ENCODE measurements around the gene ARMC8.

ARMC8 gene

DNA sequence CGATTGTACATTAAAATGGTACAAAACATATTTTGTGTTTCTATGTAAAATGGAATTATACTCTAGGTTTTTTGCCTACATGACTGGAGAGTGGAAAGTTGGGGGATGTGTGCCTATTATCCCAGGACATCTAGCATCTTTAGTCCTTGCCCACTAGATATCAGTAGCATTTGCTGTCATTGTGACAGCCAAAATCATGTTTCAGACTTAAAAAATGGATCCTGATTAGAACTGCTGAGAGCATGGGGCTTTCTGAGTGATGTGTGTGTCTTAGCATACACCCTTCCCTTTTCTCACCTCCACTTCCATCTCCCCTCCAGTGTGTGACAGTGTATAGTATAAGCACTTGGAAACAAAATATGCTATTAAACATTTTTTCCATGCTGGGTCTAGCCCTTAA is 13.3 kb downstream of the ARMC8 start:
- no peak for DNase-seq

DNA sequence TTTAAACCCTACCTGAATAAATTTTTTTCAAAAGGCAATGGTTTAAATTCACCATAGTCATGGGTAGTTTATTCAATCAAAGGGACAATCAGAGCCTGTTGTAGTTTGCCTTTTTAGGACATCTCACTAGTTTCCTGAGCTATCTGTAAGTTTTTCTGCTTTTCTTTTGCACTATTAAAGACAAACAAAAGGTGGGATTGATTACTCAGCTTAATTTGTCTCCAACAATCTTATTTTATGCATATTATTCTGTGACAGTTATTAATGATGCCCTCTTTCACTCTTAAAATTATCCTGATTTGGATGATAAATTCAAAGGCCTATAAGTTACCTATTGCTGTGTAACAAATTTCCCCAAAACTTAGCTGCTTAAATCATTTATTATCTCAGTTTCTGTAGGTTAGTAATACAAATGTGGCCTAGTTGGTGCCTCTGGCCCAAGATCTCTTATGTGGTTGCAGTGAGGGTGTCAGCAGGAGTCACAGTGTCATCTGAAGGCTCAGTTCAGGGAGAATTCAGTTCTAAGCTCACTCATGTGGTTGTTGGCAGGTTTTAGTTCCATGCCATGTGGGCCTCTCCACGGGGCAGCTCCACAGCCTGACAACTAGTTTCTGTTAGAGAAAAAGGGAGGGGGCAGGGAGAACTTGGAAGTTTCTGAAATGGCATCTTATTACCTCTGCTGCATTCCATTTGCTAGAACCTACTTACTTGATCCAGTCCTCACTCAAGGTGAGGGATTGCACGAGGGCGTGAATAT is 16.0 kb downstream of the ARMC8 start:
- no peak for DNase-seq

DNA sequence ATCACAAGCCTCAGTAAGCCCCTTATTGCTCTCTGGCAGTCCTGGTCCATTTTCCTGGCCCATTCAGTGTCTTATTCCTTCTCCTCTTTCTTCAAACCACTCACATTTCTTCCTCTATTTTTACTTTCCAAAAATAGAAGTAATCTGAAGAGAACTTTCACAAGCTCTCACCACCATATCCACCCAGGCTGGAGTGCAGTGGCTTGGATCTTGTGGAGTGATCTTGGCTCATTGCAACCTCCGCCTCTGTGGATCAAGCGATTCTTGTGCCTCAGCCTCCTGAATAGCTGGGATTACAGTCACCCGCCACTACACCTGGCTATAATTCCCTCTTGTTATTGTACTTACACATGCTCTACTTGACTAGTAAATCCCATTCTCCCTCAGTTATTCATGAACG is 16.8 kb downstream of the ARMC8 start:
- DNase-seq = no peak

DNA sequence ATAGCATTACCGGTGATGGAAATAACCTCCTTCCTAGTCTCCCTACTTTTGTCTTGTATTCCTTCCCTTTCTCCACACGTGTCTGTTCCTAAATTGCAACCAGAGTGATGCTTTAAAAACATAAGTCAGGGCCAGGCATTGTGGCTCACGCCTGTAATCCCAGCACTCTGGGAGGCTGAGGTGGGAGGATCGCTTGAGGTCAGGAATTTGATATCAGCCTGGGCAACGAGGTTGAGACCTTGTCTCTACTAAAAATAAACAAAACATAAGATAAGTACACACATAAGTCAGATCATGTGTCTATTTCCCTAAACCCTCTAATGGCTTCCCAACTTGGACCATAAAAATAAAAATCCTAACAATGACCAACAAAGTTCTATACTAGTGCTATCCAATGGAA is 18.4 kb downstream of the ARMC8 start:
- DNase-seq = no peak

DNA sequence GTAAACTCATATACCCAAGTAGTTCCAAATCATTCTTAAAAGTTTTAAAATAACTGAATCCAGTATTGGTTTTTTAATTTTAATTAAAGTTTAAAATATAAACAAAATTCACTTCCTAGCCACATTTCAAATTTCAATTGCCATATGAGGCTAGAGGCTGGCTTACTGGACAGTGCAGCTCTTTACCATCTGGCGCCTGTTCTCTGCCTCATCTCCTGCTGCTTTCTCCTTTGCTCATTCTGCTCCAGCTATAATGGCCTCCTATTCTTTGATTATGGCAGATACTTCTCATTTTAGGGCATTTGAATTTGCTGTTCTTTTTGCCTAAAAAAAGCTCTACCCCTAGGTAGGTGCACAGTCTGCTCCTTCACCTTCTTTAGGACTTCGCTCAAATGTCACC is 19.1 kb downstream of the ARMC8 start:
- no peak for DNase-seq

DNA sequence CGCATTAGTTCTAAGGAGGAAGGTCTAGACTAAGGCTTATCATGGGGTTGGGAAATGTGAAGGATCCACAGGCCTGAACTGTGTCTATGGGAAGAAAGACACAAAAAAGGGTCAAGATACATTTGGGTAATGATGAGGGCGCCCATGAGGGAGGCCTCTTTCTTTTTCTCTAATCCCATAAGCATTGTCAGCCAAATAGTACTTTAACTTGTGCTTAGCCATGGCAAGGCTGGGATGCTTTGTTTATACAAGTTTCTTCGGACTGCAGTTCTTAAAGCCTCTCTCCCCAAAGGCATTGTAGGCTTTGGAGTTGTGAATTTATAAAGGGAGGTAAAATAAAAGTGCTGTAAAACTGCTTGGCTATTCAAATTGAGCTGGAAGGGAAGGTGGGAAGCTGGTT is 23.4 kb downstream of the ARMC8 start:
- no peak for DNase-seq

DNA sequence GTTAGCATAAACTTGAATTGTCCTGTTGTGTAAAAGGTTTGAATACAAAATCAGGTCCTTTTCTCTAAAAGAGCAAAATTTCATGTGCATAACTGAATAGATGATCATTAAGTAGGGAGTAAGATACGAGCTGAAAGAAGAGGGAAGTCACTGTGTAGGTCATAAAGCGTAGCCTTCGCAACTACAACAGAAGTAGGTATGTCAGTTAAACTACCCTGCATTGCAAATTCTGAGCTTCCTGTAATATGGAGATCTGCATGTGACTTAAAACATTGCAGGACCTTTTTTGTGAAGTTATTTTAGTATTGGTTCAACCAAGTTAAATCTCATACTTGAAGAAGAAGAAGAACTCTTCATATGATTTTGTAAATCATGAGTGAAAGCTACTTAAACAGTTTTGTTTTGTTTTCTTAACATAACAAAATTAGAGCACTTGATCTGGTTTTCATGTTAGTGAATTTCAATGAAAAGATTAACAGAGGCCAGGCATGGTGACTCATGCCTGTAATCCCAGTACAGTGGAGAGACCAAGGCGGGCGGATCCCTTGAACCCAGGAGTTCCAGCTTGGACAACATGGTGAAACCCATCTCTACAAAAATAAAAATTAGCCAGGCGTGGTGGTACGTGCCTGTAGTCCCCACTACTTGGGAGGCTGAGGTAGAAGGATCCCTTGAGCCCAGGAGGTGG is 26.4 kb downstream of the ARMC8 start:
- DNase-seq = no peak

DNA sequence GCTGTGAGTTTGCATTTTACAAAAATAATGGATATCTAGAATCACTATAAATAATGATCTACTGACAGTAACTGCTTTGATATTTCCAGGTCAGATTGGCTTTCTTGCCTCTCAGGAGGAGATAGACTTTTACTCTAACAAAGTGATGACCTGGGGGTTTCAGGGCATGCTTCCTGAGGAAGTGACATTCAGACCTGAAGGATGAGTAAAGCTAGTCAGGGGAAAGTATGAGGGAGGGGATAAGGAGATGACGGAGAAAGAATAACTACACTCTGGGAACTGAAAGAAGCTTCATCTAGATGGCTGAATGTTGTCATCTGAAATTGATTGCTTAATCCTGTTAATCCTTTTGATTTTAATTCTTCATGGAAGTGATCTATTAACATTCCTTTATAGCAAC is 32.2 kb downstream of the ARMC8 start:
- peak in 1 of 5 donors; percentile 5 for DNase-seq

DNA sequence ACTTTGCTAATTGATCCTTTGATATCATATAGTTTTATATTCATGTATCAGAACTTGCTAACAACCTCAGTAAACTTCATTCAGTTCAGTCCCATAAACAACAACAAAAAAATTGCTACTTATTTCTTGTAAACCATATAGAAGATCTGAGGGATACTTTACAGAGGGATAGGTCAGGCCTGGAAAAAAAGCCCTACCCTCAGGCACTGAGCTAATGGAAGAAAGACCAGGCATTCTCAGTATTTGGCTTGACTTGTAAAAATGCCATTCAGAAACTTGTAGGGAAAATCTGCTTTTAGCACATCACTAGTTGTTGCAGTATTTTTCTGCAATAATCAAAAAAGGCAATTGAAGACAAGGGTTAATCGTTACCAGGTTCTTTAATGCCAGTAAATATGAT is 33.1 kb downstream of the ARMC8 start:
- DNase-seq = no peak

DNA sequence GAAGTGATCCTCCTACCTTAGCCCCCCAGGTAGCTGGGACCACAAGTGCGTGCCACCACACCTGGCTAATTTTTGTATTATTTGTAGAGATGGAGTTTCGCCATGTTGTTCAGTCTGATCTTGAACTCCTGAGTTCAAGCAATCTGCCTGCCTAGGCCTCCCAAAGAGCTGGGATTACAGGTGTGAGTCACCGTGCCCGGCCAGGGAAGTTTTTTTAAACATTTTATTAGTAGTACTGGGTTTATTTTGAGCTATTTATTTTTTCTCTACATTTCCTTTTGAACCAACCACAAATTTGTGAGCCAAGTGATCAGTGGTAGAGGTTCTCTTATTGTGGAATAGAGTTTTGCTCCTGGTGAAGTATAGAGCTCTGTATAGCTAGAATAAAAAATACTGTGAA is 33.7 kb downstream of the ARMC8 start:
- no peak for DNase-seq

DNA sequence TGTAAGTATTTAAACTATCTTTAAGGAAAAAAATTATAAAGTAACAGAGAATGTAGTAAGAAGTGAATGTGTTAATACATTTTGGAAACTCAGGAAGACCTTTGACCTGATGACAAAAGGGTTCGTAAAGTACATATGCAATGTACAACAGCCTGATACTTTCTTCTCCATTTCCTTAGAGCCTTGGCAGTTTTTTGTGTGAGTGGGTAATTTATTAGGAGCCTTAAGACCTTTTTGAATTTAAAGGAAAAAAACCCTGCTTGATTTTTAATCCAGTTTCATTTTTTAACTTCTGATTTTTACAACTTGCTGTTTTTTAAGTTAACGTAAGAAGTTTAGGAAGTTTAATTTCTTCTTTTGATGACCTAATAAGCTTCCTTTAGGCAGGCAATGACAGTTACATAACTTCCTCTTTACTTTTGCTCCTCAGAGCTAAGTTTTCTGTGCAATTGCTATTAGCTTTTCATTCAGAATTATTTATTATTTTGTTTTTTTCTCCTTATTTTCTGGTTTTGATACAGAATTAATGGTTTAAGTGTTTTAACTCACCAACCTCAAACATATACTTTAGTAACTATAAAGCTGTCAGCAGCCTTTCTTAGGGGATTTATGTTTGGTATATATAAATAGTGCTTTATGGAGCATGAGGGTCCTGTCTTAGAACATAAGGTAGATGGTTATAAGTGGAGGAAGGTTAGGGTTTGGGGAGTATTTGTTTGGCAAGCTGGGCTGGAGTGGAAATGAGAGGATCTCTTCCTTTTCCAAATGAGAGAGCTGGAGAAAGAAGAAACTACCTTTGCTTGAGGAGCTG is 35.2 kb downstream of the ARMC8 start:
- DNase-seq = no peak

DNA sequence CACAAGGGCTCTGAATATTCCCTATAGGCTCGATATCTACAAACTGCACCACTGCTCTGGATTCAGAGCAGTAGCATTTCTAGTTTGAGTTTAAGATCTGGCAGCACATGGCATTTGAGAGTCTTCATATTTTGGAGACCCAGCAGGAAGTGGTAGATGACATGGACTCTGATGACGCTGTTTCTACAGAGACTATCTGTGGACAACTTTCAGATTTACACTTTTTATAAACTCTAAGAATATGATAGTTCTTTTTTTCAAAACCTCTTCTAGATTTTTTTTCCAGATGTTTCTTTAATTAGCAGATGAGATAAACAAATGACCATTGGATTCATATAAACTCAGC is 35.8 kb downstream of the ARMC8 start:
- DNase-seq = no peak

DNA sequence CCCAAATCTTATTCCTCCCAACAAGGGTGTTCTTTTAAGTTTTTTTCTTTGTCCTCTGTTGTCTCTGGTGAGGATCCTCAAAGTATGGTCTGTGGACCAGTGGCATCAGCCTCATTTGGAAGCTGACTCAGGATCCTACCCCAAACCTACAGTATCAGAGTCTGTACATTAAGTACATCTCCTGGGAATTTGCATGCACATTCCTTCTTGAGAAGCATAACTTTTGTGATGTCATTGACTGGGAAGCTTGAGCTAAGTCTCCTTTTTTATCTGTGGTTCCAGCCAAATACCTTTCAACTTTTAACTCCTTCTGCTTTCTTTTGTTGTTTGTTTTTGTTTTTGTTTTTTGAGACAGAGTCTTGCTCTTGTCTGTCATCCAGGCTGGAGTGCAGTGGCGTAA is 40.5 kb downstream of the ARMC8 start:
- no peak for DNase-seq

DNA sequence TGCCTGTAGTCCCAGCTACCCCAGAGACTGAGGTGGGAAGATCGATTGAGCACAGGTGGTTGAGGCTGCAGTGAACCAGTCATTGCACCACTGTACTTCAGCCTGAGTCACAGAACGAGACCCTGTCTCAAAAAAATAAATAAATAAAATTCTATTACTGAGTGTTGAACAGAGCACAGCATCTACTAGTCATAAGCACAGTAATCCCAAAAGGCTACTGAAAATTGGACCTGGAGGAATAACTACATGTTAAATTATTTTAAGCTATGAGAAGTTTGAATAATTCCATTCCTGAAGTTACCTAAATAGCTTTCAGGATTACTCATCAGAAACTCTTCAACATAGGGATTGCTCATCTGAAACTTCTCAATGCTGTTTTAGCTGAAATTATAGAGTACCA is 43.4 kb downstream of the ARMC8 start:
- DNase-seq = no peak

DNA sequence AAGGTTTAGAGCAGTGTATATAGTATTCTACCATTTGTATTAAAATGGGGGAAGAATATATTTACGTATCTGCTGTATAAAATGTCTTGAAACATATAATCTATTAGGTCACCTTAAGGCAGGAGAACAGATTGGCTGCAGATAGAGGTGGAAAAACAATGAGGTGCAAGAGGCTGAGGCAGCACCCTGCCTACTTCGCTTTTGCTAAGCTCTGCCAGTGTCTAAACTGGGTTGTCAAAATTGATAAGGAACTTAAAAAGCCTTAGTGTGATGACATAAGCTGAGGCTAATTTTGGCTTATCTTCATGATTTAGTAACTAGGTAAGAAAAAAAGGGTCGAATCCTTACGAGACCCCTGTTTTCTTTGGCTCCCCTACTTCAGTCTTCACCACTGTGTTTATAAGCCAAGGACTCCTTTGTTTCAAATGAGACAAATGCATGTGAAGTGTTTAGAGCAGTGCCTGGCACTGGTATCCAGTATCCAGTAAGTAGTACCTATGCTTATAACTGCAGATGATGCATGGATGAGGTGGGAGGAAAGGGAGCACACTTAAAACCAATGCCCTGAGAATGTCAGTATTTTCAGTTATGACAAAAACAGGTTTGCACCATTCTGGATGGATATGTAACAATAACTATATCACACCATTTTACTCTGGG is 45.7 kb downstream of the ARMC8 start:
- no peak for DNase-seq

DNA sequence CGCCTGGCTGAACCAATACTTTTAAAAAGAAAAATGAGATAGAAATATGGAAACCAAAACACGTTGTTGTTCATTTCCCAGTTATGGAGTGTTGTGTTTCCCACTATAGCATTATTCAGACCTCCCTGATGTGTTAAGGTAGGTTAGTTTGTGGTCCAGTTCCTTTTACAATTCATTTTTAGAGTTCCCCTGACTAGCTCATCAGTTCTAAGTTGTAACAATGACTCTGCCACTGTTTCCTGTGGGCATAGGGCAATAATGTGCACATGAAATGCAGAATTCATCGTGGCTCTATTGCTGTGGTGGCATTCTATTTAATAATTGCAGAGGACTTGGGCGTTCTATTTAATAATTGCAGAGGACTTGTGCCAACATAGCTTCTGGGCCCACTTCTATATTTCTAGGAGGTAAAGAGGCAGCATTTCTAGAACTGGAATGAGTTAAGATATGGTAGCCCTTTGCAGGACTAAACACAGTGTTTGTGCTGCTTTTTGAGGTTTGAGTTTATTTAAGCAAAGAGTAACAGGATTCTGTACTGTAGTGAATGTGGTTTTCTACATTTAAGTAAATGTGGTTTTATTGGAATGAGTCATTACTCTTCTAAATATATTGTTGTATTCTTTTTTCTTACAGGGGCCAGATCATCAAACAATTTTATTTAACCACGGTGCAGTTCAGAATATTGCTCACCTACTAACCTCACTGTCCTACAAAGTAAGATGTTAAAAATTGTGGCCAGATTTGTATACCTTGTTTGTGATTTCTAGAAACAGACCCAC is 47.5 kb downstream of the ARMC8 start:
- DNase-seq = peak in 1 of 5 donors; percentile 24

DNA sequence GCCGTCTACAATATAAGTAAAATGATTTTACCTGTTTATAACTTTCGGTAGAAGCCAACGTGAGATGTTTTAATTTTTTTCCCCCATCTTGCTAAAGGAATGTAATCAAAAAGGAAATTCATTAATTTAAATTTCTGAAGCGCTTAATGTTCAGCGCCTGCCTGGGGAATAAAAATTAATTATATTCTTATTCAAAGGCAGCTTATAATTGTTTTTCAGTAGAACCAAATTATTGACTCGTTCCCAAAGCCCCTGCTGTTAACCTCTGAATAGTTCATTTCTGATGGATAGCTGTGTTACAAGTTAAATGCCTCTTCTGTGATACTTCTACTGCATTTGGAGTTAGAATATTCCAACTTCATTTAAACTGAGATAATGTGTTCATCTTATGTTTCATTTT is 51.6 kb downstream of the ARMC8 start:
- DNase-seq = no peak

DNA sequence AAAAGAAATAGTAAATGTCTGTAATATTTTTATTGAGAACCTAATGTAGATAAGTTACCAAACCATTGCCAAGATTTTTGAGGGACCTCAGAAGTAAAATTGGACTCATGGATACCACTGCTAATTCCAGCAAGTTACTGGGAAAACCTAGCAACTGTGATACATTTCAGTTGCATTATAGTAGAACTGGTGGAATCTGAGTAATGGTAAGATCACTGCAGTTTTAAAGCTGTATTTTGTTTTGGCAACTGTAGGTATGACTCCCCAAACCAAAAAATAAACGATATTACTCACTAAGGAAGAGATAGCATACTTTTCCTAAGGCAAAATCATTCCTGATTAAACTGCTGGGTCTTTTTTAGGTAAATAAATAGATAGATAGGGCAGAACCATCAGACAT is 54.0 kb downstream of the ARMC8 start:
- no peak for DNase-seq

DNA sequence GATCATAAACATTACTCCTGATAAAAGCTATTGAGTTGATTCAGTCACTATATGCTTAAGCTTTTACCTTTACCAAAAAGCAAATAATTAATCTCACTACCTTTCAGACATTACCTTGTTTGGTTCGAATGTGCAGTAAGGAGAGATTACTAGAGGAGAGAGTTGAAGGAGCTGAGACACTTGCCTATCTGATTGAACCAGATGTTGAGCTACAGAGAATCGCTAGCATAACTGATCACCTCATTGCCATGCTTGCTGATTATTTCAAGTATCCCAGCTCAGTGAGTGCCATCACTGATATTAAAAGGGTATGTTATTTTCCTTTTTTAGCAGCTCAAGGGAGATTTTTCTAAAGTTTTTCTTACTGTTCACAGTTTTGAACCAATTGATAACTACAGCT is 54.6 kb downstream of the ARMC8 start:
- no peak for DNase-seq

DNA sequence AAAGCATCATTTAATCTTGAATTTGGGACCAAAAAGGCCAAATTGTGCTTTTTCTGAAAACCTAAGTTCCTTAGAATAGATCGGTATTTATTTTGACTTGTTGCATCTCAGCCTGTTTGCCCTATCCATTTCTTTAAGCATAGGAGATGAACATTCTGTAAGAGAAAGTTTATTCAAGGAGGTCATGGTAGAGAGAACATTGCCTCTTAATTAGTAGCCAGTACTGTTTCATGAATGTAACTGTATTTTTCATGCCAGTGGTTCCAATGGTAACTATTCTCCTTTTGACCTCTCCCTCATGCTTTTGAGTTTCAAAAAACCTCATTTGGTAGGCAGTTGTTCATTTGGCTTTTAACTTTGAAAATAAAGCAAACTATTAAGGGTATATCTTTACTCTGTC is 55.4 kb downstream of the ARMC8 start:
- no peak for DNase-seq

DNA sequence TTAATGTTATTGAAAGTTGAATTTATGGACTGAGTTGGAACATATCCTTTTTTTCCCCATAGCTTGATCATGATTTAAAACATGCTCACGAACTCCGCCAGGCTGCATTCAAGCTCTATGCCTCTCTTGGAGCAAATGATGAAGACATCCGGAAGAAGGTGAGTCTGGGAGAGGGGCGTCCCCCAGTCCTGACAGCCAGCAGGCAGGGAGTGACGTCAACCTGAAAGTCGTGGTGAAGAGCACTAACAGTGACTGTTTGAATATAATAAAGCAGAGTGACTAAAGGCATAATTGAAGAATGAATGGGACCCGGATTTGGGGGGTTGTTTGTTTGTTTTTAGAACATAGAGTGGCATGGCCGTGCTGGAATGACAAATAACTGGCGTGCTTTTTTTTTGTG is 57.9 kb downstream of the ARMC8 start:
- DNase-seq = no peak

DNA sequence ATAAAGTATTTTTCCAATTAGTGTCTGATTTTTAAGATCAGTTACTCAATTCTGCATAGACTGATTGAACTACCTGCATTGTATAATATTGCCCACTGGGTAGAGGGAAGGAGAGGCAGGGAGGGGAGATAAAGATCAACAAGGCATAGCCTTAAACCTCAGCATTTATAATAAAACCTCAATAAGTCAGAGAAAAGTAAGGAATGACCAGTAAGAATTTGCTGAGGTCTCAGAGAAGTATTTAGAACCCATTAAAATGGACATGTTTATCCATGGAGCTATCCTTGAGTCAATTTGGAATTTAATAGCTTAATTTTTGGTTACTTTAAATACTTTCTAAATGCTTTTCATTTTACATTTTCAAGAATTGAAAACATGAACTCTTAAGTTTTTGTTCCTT is 62.5 kb downstream of the ARMC8 start:
- DNase-seq = no peak

DNA sequence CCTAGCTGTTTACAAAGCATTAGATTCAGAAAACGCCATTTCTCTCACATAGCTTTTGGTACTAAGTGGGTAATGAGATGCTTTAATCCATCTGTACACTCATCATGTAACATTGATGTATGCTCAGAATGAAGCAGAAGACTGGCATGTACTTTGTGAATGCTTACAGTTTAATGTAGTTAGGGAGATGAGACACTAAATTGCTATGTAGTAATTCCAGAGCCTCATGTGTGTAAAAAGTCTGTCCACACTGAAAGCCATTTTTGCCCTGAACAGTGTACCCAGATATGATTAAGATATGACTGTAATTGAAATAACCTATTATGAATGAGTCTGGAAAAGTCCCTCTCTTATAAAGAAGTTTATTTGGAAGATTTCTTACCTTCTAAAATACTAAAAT is 66.5 kb downstream of the ARMC8 start:
- no peak for DNase-seq

Measured in T-helper 1 cell (primary cell).